HEK293 (cell line): Measurements from ENCODE around the gene SFMBT2.

Experiments used
- CTCF ChIP-seq: fragments of 450-650 bp; formaldehyde crosslinking; IDR thresholded peaks from 2 replicates; pipeline ENCODE4 v1.5.1; 2016; ENCODE audit warnings: missing biosample characterization, missing genetic modification characterization
- ZNF184 ChIP-seq: fragments of 450-650 bp; IDR thresholded peaks from 2 replicates; pipeline ENCODE4 v1.5.1; 2018; ENCODE audit warnings: missing biosample characterization, mild to moderate bottlenecking, missing genetic modification characterization
- ZNF391 ChIP-seq: fragments of 450-650 bp; formaldehyde crosslinking; IDR thresholded peaks from 2 replicates; pipeline ENCODE4 v1.5.1; 2016; ENCODE audit warnings: low read depth, missing biosample characterization, missing genetic modification characterization, borderline replicate concordance

DNA sequence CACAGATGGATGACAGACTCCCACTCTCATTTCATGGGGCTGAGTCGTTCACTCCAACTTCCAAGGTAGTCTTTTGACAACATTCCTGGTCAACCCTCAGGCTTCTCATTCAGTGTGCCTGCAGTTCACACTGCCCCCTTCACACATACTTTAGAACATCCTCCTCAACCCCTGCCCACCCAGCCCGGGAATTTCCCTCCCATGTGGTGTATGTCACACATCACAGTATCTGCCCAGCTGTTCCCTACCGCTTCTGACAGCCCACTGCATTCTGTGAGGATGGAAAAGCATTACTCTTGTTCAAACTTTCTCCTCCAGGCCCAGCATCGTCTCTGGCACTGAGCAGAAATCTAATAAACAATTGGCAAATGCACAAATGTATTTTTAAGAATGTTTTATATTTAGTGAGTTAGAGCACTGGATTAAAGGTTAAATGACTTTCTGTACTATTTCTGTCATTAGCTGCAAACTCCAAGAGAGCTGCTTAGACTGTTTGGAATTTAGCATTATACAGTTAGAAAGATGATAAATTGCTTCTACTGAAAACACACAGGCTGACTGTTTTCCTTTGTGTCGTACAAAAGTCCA, 110.4 kb downstream of the SFMBT2 start:
- TF ChIP-seq CTCF (tag by site-specific recombination) (no peak), ZNF391 (tag by site-specific recombination) (no peak), ZNF184 (no peak)
